ENCODE measurements around the gene AIG1.
"Not testable (repeated sequence)": the region's sequence is repeated elsewhere in the genome, so short reads cannot be mapped to it uniquely, and the experiment has no call there.

The AIG1 gene

GRCh38 chr6:143337201-143337949, 276.7 kb downstream of the AIG1 start:
- Histone ChIP-seq H3K36me3 (no peaks in the 10 kb centered on the region), H3K4me1 (no peaks in the 10 kb centered on the region), H3K9me3 (no peaks in the 10 kb centered on the region), H3K27me3 (no peaks in the 10 kb centered on the region), H3K4me3 (ENCODE audit: low read depth, low read length) (no peak overlapping the region)
- DNase-seq = peak; percentile 79
- peak; percentile 70 for TF ChIP-seq CTCF (IDR thresholded peaks at IDR 0.05; ENCODE audit: low read depth, low read length)

GRCh38 chr6:143339223-143339622, 278.5 kb downstream of the AIG1 start:
- Histone ChIP-seq H3K27me3 (no peaks in the 10 kb centered on the region), H3K9me3 (no peaks in the 10 kb centered on the region), H3K4me3 (ENCODE audit: low read depth, low read length) (no peak overlapping the region), H3K36me3 (no peaks in the 10 kb centered on the region), H3K4me1 (no peaks in the 10 kb centered on the region)
- no peak for DNase-seq
- no peak for TF ChIP-seq CTCF (IDR thresholded peaks at IDR 0.05; ENCODE audit: low read depth, low read length)

- not testable (repeated sequence) for H3K4me1 ChIP-seq; H3K36me3 ChIP-seq; DNase-seq; H3K9me3 ChIP-seq; H3K27me3 ChIP-seq; H3K4me3 ChIP-seq (ENCODE audit: low read depth, low read length)
These were observed 284.8 kb downstream of the AIG1 start for GRCh38 chr6:143345477-143345876.

GRCh38 chr6:143346004-143346403, 285.3 kb downstream of the AIG1 start:
- no peak for DNase-seq
- H3K4me1 ChIP-seq = no peaks in the 10 kb centered on the region
- TF ChIP-seq CTCF (IDR thresholded peaks at IDR 0.05; ENCODE audit: low read depth, low read length) = no peak
- H3K36me3 ChIP-seq = no peaks in the 10 kb centered on the region
- H3K4me3 ChIP-seq (ENCODE audit: low read depth, low read length) = no peak overlapping the region
- no peaks in the 10 kb centered on the region for H3K9me3 ChIP-seq
- no peaks in the 10 kb centered on the region for H3K27me3 ChIP-seq

- Histone ChIP-seq H3K4me1 (no peaks in the 10 kb centered on the region), H3K36me3 (no peaks in the 10 kb centered on the region), H3K27me3 (no peaks in the 10 kb centered on the region), H3K9me3 (no peaks in the 10 kb centered on the region), H3K4me3 (ENCODE audit: low read depth, low read length) (no peak overlapping the region)
- DNase-seq = no peak
- no peak for TF ChIP-seq CTCF (IDR thresholded peaks at IDR 0.05; ENCODE audit: low read depth, low read length)
These were observed 287.8 kb downstream of the AIG1 start for GRCh38 chr6:143348531-143348930.

- no peaks in the 10 kb centered on the region for H3K36me3 ChIP-seq
- H3K4me3 ChIP-seq (ENCODE audit: low read depth, low read length) = no peak overlapping the region
- H3K27me3 ChIP-seq = no peaks in the 10 kb centered on the region
- no peak for DNase-seq
- no peak for TF ChIP-seq CTCF (IDR thresholded peaks at IDR 0.05; ENCODE audit: low read depth, low read length)
- H3K9me3 ChIP-seq = no peaks in the 10 kb centered on the region
- H3K4me1 ChIP-seq = no peaks in the 10 kb centered on the region
These were observed 288.8 kb downstream of the AIG1 start for GRCh38 chr6:143349530-143349929.

All from BE2C (cell line).